ENCODE data around the gene PGM2L1. TPM values are rescaled to one million over a fixed set of nuclear protein-coding genes. Genes with fewer than 3 reads are reported as not detected.

Gene PGM2L1
- total and polyA plus RNA-seq, 5 donors from 2014 or later = 5.9 to 16.8 (median 7.3) TPM

DNA sequence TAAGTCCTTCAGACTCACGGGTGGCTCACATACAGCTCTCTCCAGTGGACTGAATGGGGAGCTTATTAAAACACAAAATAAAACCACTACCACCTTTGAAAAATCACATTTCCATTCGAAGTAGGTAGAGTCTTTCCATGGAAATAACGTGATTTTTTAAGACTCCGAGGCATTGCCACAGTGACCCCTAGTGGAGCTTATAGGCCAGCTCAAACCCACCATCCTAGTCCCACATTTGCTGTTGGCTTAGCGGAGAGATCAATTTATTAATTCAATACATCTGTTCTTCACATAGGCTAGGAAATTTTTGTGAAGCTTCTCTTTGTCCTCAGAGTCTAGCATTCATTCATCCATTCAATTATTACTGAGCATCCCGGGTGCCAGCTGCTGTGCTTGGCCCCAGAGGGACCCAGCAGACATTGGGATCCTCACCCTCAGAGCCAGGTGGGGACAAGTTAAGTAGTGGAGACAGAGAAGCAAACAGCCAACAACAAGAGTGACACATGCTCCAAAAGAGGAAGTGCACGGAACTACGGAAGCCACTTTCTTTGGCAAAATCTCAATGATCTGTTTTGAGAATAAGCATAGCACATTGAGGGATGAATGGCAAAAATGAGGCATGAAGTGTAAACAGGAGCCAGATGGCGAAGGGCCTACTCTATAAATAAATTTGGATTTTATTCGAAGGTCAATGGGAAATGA, 76.6 kb downstream of the PGM2L1 start:
- Histone ChIP-seq H3K9me3 (ENCODE audit: control insufficient read depth in 2 of 2, low read length in 2 of 2) (peaks cover 13 to 15% of the 10 kb centered on the region in 2 experiments), H3K4me3 (ENCODE audit: low read depth, low read length) (no peak overlapping the region), H3K27ac (ENCODE audit: insufficient read depth, low read length, poor library complexity, severe bottlenecking) (no peak overlapping the region), H3K27me3 (ENCODE audit: control insufficient read depth, insufficient read depth, low read length) (peaks cover 6% of the 10 kb centered on the region), H3K4me1 (ENCODE audit: control insufficient read depth, insufficient read depth, low read length, poor library complexity, severe bottlenecking) (no peaks in the 10 kb centered on the region), H3K36me3 (ENCODE audit: control insufficient read depth, insufficient read depth, low read length) (no peaks in the 10 kb centered on the region)
- no peaks in the 10 kb centered on the region for H3K4me1 Mint-ChIP-seq
- H3K27me3 Mint-ChIP-seq = peaks cover 27% of the 10 kb centered on the region
- H3K9me3 Mint-ChIP-seq = peaks cover 0 to 14% (median 8%) of the 10 kb centered on the region in 7 donors
- H3K27ac Mint-ChIP-seq = no peak overlapping the region
- no peaks in the 10 kb centered on the region for H3K36me3 Mint-ChIP-seq
- peak in 1 of 3 donors; percentile 30 for DNase-seq
- H3K4me3 Mint-ChIP-seq = no peak overlapping the region
- no peak for ATAC-seq (ENCODE audit: low read depth in 2 of 2)

DNA sequence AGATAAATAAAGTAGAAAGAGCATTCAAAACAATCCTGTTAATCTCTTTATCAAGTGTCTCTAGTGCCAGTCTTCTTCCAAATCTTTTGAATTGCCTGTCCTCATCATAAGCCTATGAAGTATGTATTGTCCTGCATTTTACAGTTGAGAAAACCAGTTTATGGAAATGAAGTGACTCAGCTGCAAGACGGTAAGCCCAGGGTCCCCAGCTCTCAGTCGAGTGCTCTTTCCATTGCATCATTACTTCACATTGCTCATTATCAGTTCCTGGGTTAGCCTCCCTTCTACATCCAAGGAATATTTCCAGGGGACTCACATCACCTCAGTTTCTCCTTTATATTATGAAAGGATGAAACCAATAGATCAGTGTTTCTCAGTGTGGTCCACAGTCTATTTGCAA, 77.7 kb downstream of the PGM2L1 start:
- no peak overlapping the region for H3K27ac Mint-ChIP-seq
- no peak overlapping the region for H3K27ac ChIP-seq (ENCODE audit: insufficient read depth, low read length, poor library complexity, severe bottlenecking)
- H3K27me3 ChIP-seq (ENCODE audit: control insufficient read depth, insufficient read depth, low read length) = peaks cover 6% of the 10 kb centered on the region
- H3K27me3 Mint-ChIP-seq = peaks cover 28% of the 10 kb centered on the region
- peaks cover 21% of the 10 kb centered on the region in 2 experiments for H3K9me3 ChIP-seq (ENCODE audit: control insufficient read depth in 2 of 2, low read length in 2 of 2)
- no peak overlapping the region for H3K4me3 ChIP-seq (ENCODE audit: low read depth, low read length)
- H3K36me3 ChIP-seq (ENCODE audit: control insufficient read depth, insufficient read depth, low read length) = no peaks in the 10 kb centered on the region
- no peak for DNase-seq
- no peaks in the 10 kb centered on the region for H3K4me1 Mint-ChIP-seq
- H3K9me3 Mint-ChIP-seq = peaks cover 0 to 19% (median 12%) of the 10 kb centered on the region in 7 donors
- ATAC-seq (ENCODE audit: low read depth in 2 of 2) = no peak
- H3K4me1 ChIP-seq (ENCODE audit: control insufficient read depth, insufficient read depth, low read length, poor library complexity, severe bottlenecking) = no peaks in the 10 kb centered on the region
- H3K4me3 Mint-ChIP-seq = no peak overlapping the region
- H3K36me3 Mint-ChIP-seq = no peaks in the 10 kb centered on the region

DNA sequence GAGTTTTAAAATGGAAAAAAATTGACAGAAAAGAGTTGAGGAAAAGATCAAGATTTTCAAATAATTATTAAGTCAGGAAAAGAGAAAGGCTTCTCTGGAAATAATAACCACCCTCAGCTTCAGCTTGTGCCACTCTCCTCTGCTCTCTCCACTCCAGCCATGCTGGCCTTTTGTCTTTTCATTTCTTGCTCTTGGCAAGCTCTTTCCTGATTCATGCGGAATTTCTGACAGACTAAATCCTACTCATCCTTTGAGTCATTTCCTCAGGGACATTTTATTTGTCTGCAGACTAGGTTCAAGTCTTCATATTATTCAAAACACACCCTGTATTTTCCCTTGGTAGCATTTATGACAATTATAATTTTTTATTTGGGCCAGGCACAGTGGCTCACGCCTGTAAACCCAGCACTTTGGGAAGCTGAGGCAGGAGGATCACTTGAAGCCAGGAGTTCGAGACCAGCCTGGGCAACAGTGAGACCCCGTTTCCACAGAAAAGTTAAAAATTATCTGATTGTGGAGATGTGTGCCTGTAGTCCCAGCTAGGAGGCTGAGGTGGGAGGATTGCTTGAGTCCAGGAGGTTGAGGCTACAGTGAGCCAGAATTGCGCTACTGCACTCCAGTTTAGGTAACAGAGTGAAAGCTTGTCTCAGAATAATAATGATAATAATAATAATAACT, 79.0 kb downstream of the PGM2L1 start:
- no peak overlapping the region for H3K27ac Mint-ChIP-seq
- H3K9me3 Mint-ChIP-seq = peaks cover 0 to 20% (median 12%) of the 10 kb centered on the region in 7 donors
- H3K4me1 ChIP-seq (ENCODE audit: control insufficient read depth, insufficient read depth, low read length, poor library complexity, severe bottlenecking) = no peaks in the 10 kb centered on the region
- H3K4me1 Mint-ChIP-seq = no peaks in the 10 kb centered on the region
- ATAC-seq (ENCODE audit: low read depth in 2 of 2) = no peak
- peaks cover 21% of the 10 kb centered on the region in 2 experiments for H3K9me3 ChIP-seq (ENCODE audit: control insufficient read depth in 2 of 2, low read length in 2 of 2)
- no peak for DNase-seq
- no peak overlapping the region for H3K4me3 Mint-ChIP-seq
- H3K36me3 ChIP-seq (ENCODE audit: control insufficient read depth, insufficient read depth, low read length) = no peaks in the 10 kb centered on the region
- H3K27ac ChIP-seq (ENCODE audit: insufficient read depth, low read length, poor library complexity, severe bottlenecking) = no peak overlapping the region
- peaks cover 6% of the 10 kb centered on the region for H3K27me3 ChIP-seq (ENCODE audit: control insufficient read depth, insufficient read depth, low read length)
- no peaks in the 10 kb centered on the region for H3K36me3 Mint-ChIP-seq
- no peak overlapping the region for H3K4me3 ChIP-seq (ENCODE audit: low read depth, low read length)
- peaks cover 32% of the 10 kb centered on the region for H3K27me3 Mint-ChIP-seq

DNA sequence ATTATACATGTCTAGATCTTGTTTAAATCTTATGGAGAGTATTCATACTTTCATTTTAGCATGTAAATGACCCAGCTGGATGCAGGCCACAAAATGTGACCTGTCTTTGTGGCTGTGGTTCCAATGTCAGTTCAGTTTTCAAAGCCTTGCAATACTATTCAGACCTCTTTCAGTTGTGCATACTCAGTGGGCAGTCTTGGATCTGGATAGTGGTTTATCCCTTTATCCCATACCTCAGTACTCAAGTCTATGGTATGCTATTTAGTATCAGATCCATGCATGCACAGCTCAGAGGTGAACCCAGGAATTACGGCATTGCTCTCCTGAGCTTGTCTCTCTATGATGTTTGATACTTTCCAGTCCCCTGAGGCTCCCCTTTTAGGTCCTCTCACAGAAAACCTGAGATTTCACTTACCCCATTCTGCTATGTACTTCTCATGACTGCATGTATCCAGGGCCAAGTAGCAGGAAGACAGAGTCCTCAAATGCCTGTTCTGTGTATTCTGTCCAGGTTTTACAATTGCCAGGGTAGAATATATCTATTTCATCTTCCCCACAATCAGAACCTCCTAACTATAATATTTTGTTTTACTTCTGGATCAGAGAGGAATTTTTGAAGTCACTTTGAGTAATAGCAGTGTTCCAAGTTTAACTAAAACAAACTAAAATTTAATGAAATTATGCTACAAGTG, 79.8 kb downstream of the PGM2L1 start:
- H3K27ac Mint-ChIP-seq = no peak overlapping the region
- H3K4me1 Mint-ChIP-seq = no peaks in the 10 kb centered on the region
- Histone ChIP-seq H3K4me3 (ENCODE audit: low read depth, low read length) (no peak overlapping the region), H3K27me3 (ENCODE audit: control insufficient read depth, insufficient read depth, low read length) (peaks cover 10% of the 10 kb centered on the region), H3K9me3 (ENCODE audit: control insufficient read depth in 2 of 2, low read length in 2 of 2) (peaks cover 21 to 24% of the 10 kb centered on the region in 2 experiments), H3K27ac (ENCODE audit: insufficient read depth, low read length, poor library complexity, severe bottlenecking) (no peak overlapping the region), H3K36me3 (ENCODE audit: control insufficient read depth, insufficient read depth, low read length) (no peaks in the 10 kb centered on the region), H3K4me1 (ENCODE audit: control insufficient read depth, insufficient read depth, low read length, poor library complexity, severe bottlenecking) (no peaks in the 10 kb centered on the region)
- peaks cover 0 to 20% (median 12%) of the 10 kb centered on the region in 7 donors for H3K9me3 Mint-ChIP-seq
- no peak overlapping the region for H3K4me3 Mint-ChIP-seq
- no peaks in the 10 kb centered on the region for H3K36me3 Mint-ChIP-seq
- DNase-seq = no peak
- peaks cover 32% of the 10 kb centered on the region for H3K27me3 Mint-ChIP-seq
- no peak for ATAC-seq (ENCODE audit: low read depth in 2 of 2)

DNA sequence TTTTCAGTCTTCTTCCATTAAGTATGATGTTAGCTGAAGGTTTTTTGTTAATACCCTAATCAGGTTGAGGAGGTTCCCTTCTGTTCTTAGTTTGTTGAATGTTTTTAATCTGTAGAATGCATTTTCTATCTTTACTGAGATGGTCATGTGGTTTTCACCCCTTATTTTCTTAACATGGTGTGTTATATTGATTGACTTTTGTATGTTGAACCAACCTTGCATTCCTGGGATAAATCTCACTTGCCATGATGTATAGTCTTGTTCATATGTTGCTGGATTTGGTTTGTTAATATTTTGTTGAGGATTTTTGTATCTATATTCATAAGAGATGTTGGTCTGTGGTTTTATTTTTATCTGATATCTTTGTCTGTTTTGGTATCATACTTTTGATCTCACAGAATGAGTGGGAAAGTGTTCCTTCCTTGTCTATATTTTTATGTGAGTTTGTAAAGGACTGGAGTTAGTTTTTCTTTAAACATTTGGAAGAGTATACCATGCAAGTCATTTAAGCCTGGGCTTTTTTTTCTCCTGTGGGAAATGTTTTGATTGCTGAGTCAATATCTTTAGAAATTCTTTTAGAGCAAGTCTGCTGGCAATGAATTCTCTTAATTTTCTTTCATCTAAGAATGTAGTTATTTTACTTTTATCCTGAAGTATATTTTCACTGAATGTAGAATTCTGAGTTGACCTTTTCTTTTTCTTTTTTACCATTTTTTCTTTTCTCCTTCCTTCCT, 81.3 kb downstream of the PGM2L1 start:
- no peaks in the 10 kb centered on the region for H3K36me3 Mint-ChIP-seq

DNA sequence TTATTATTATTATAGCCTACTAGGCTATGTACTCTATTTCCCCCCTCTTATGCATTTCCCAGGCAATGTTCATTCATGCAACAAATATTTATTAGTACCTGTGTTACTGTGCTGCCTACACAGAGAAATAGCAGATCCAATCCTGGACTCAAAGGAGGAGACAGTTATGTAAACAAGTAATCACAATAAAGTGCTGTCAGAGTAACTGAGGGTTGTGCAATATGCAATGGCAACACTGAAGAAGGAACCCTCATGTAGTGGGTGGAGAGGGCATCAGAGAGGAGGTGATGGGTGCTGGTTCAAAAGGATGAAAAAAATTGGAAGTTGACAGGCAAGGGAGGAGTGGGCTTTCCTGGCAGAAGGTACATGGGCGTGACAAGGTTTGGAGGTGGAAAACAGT, 85.9 kb downstream of the PGM2L1 start:
- H3K9me3 ChIP-seq (ENCODE audit: control insufficient read depth in 2 of 2, low read length in 2 of 2) = peaks cover 14 to 17% of the 10 kb centered on the region in 2 experiments
- DNase-seq = no peak
- Mint-ChIP-seq H3K9me3 (peaks cover 0 to 12% (median 9%) of the 10 kb centered on the region in 7 donors), H3K27ac (no peak overlapping the region), H3K4me3 (no peak overlapping the region), H3K4me1 (peaks cover 0 to 12% (median 2%) of the 10 kb centered on the region in 4 donors), H3K27me3 (peaks cover 48% of the 10 kb centered on the region), H3K36me3 (no peaks in the 10 kb centered on the region)
- no peak overlapping the region for H3K4me3 ChIP-seq (ENCODE audit: low read depth, low read length)
- peaks cover 10% of the 10 kb centered on the region for H3K4me1 ChIP-seq (ENCODE audit: control insufficient read depth, insufficient read depth, low read length, poor library complexity, severe bottlenecking)
- H3K27me3 ChIP-seq (ENCODE audit: control insufficient read depth, insufficient read depth, low read length) = peaks cover 38% of the 10 kb centered on the region
- no peak for ATAC-seq (ENCODE audit: low read depth in 2 of 2)
- H3K27ac ChIP-seq (ENCODE audit: insufficient read depth, low read length, poor library complexity, severe bottlenecking) = no peak overlapping the region
- no peaks in the 10 kb centered on the region for H3K36me3 ChIP-seq (ENCODE audit: control insufficient read depth, insufficient read depth, low read length)

More for the DNA sequence above, 81.3 kb downstream of the PGM2L1 start:
- Mint-ChIP-seq H3K9me3 (peaks cover 0 to 20% (median 12%) of the 10 kb centered on the region in 7 donors), H3K4me3 (no peak overlapping the region), H3K4me1 (peaks cover 0 to under 1% (median 0%) of the 10 kb centered on the region in 4 donors), H3K27me3 (peaks cover 31% of the 10 kb centered on the region), H3K27ac (no peak overlapping the region)
- Histone ChIP-seq H3K4me3 (ENCODE audit: low read depth, low read length) (no peak overlapping the region), H3K27ac (ENCODE audit: insufficient read depth, low read length, poor library complexity, severe bottlenecking) (no peak overlapping the region), H3K4me1 (ENCODE audit: control insufficient read depth, insufficient read depth, low read length, poor library complexity, severe bottlenecking) (no peaks in the 10 kb centered on the region), H3K27me3 (ENCODE audit: control insufficient read depth, insufficient read depth, low read length) (peaks cover 20% of the 10 kb centered on the region), H3K9me3 (ENCODE audit: control insufficient read depth in 2 of 2, low read length in 2 of 2) (peaks cover 21 to 24% of the 10 kb centered on the region in 2 experiments), H3K36me3 (ENCODE audit: control insufficient read depth, insufficient read depth, low read length) (no peaks in the 10 kb centered on the region)
- DNase-seq (no peak), ATAC-seq (ENCODE audit: low read depth in 2 of 2) (no peak)

DNA sequence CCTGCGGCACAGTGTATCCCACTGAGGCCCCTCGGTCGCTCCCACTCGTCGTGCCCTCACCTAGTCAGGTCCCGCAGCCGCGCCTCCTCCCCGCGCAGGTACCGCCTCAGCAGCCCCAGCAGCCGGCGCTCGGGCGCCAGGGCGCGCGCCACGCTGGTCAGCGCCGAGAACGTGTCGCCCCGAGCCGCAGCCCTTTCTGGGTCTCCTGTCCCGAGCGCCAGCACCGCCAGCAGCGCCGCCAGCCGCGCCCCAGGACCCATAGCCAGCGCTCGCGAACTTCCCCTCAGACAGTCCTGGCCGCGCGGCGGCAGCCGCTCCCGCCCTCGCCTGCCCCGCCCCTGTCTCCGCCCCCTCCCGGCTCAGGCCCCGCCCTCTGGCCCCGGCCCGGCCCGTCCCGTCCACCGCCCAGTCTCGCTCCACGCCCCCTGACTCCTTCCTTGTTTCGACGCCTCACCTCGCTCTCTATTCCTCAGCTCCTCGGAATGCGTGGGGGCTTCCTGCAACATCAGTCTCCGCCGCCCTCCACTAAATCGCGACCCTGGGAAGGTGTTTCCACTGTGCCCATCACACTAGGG, 86.8 kb downstream of the PGM2L1 start, which contains the start of gene P4HA3:
TSS of gene P4HA3 (minus strand) at position 289 of the 575 bp plus-strand sequence. CDS start at position 260, 29 bp downstream.
- peaks cover 10% of the 10 kb centered on the region for H3K4me1 ChIP-seq (ENCODE audit: control insufficient read depth, insufficient read depth, low read length, poor library complexity, severe bottlenecking)
- ATAC-seq (ENCODE audit: low read depth in 2 of 2) (peak; percentile 70 to 74), DNase-seq (peak in 2 of 3 donors; percentile 7 to 44)
- no peaks in the 10 kb centered on the region for H3K36me3 Mint-ChIP-seq
- H3K9me3 ChIP-seq (ENCODE audit: control insufficient read depth in 2 of 2, low read length in 2 of 2) = peaks cover 5 to 9% of the 10 kb centered on the region in 2 experiments
- no peak within 1 kb of the TSS for H3K27ac Mint-ChIP-seq
- H3K4me3 ChIP-seq (ENCODE audit: low read depth, low read length) = no peak within 1 kb of the TSS
- H3K27me3 Mint-ChIP-seq = peaks cover 45% of the 10 kb centered on the region
- peaks cover 0 to 12% (median 2%) of the 10 kb centered on the region in 4 donors for H3K4me1 Mint-ChIP-seq
- peaks cover 45% of the 10 kb centered on the region for H3K27me3 ChIP-seq (ENCODE audit: control insufficient read depth, insufficient read depth, low read length)
- H3K27ac ChIP-seq (ENCODE audit: insufficient read depth, low read length, poor library complexity, severe bottlenecking) = no peak within 1 kb of the TSS
- no peaks in the 10 kb centered on the region for H3K36me3 ChIP-seq (ENCODE audit: control insufficient read depth, insufficient read depth, low read length)
- H3K9me3 Mint-ChIP-seq = peaks cover 0 to 5% (median 1%) of the 10 kb centered on the region in 7 donors
- peak within 1 kb of the TSS in 2 of 4 donors; percentile 30 to 57 for H3K4me3 Mint-ChIP-seq
